Measurements from ENCODE around the gene GNG12.

The GNG12 gene

DNA sequence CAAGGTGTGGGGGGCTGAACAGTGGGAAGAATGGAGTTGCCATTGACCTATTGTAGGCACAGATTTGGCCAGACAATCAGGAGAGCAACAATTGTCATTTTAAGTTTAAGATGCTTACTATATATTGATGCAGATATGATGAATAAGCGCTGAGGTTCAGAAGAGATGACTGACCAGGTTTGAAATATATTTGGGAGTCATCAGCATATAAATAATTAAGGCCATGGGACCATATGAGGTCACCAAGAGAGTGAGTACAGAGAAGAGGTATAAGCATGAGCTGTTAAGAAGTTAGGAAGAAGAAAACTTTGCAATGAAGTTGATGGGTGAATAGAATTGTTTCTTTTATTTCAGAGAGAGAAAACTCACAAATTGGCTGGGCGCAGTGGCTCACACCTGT is 152.8 kb downstream of the GNG12 start:
- Histone ChIP-seq H3K9ac (ENCODE audit: low read depth in 1 of 2, low read length in 2 of 2) (no peak overlapping the region), H3K4me1 (ENCODE audit: control insufficient read depth in 1 of 2, insufficient read depth in 2 of 2, low read length in 2 of 2) (peaks cover 7 to 21% of the 10 kb centered on the region in 2 donors), H3K4me3 (ENCODE audit: low read depth in 1 of 2, low read length in 2 of 2) (no peak overlapping the region), H3K27me3 (ENCODE audit: control insufficient read depth in 1 of 2, insufficient read depth in 2 of 2, low read length in 2 of 2) (no peaks in the 10 kb centered on the region), H3K27ac (ENCODE audit: low read depth, low read length) (no peak overlapping the region), H3K36me3 (ENCODE audit: control insufficient read depth in 1 of 2, insufficient read depth in 2 of 2, low read length in 2 of 2) (no peaks in the 10 kb centered on the region), H3K9me3 (ENCODE audit: control insufficient read depth in 1 of 2, low read length in 2 of 2) (no peaks in the 10 kb centered on the region)

DNA sequence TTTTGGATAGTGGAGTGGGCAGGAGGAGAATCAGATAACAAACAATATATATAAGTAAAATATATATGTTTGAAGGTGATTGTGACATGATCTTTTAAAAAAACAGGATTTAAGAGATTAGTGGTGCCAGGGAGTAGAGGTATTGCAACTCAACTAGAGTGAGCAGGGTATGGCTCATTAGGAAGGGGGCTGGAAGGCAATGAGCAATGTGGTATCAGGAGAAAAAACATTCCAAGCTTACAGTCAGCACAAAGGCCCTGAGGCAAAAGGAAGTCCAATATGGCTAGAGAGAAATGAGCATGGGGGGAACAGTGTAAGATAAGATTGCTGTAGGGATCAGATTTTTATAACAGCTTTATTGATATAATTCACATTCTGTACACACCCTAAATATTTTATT is 153.6 kb downstream of the GNG12 start:
- Histone ChIP-seq H3K27me3 (ENCODE audit: control insufficient read depth in 1 of 2, insufficient read depth in 2 of 2, low read length in 2 of 2) (no peaks in the 10 kb centered on the region), H3K4me3 (ENCODE audit: low read depth in 1 of 2, low read length in 2 of 2) (no peak overlapping the region), H3K9me3 (ENCODE audit: control insufficient read depth in 1 of 2, low read length in 2 of 2) (no peaks in the 10 kb centered on the region), H3K27ac (ENCODE audit: low read depth, low read length) (no peak overlapping the region), H3K4me1 (ENCODE audit: control insufficient read depth in 1 of 2, insufficient read depth in 2 of 2, low read length in 2 of 2) (peaks cover 7 to 24% of the 10 kb centered on the region in 2 donors), H3K36me3 (ENCODE audit: control insufficient read depth in 1 of 2, insufficient read depth in 2 of 2, low read length in 2 of 2) (no peaks in the 10 kb centered on the region), H3K9ac (ENCODE audit: low read depth in 1 of 2, low read length in 2 of 2) (no peak overlapping the region)

DNA sequence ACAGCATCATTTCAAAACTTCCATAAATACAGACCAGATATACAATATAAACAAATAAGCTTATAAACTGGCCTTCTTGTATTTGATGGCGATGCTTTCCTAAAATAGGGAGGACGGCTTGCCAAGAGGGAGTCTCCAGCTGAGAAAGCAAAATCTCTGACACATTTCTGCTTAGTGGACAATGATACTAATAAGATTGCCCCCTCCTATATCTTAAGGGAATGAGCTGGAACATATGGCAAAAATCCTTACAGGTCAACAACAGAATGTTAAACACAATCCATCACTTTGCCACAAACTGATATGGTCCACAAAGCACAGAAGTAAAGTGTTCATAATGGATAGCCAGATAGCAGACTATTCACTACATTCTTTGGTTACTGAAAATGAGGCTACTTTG is 155.3 kb downstream of the GNG12 start:
- H3K27ac ChIP-seq (ENCODE audit: low read depth, low read length): no peak overlapping the region
- H3K4me1 ChIP-seq (ENCODE audit: control insufficient read depth in 1 of 2, insufficient read depth in 2 of 2, low read length in 2 of 2): peaks cover 0 to 9% of the 10 kb centered on the region in 2 donors
- H3K9ac ChIP-seq (ENCODE audit: low read depth in 1 of 2, low read length in 2 of 2): no peak overlapping the region
- H3K27me3 ChIP-seq (ENCODE audit: control insufficient read depth in 1 of 2, insufficient read depth in 2 of 2, low read length in 2 of 2): no peaks in the 10 kb centered on the region
- no peaks in the 10 kb centered on the region for H3K9me3 ChIP-seq (ENCODE audit: control insufficient read depth in 1 of 2, low read length in 2 of 2)
- H3K4me3 ChIP-seq (ENCODE audit: low read depth in 1 of 2, low read length in 2 of 2): no peak overlapping the region
- H3K36me3 ChIP-seq (ENCODE audit: control insufficient read depth in 1 of 2, insufficient read depth in 2 of 2, low read length in 2 of 2): no peaks in the 10 kb centered on the region

DNA sequence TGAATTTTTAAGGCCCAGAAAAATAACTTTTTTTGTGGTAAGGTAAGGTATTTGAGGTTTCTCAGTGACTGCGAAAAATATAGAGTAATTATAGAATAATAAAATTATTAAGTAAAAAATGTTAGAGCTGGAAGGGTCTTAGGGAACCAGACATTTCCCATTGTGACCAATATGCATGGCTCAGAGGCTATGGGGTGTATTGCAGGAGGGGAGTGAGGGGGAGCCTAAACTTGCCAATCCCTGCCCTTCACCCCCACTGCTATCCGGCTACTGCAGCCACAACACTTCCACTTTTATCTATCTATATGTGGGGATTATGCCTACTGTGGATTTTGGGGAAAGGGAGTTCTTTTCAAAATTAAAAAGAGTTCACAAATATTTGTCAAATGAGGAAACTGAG is 155.9 kb downstream of the GNG12 start:
- H3K4me3 ChIP-seq (ENCODE audit: low read depth in 1 of 2, low read length in 2 of 2): no peak overlapping the region
- H3K27me3 ChIP-seq (ENCODE audit: control insufficient read depth in 1 of 2, insufficient read depth in 2 of 2, low read length in 2 of 2): no peaks in the 10 kb centered on the region
- H3K9me3 ChIP-seq (ENCODE audit: control insufficient read depth in 1 of 2, low read length in 2 of 2): no peaks in the 10 kb centered on the region
- H3K27ac ChIP-seq (ENCODE audit: low read depth, low read length): no peak overlapping the region
- H3K4me1 ChIP-seq (ENCODE audit: control insufficient read depth in 1 of 2, insufficient read depth in 2 of 2, low read length in 2 of 2): peaks cover 0 to 6% of the 10 kb centered on the region in 2 donors
- H3K36me3 ChIP-seq (ENCODE audit: control insufficient read depth in 1 of 2, insufficient read depth in 2 of 2, low read length in 2 of 2): no peaks in the 10 kb centered on the region
- no peak overlapping the region for H3K9ac ChIP-seq (ENCODE audit: low read depth in 1 of 2, low read length in 2 of 2)

DNA sequence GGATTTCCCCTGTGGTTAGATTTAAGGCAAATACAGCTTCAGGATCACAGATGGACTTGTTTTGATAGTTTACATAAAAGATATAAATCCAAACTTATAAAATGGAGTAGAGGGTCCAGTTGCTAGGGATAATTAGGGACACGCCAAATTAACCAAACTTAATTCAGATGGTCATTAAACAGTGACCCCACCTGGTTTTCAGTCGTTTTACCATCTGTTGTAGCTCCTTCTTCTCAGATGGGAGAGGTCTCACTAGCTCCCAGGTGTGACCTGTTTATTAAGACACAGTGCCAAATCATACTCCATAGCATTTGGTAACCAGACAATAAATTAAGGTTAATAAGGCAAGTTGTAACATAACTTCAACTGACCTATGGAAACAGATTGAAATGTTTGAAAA is 156.3 kb downstream of the GNG12 start:
- Histone ChIP-seq H3K9me3 (ENCODE audit: control insufficient read depth in 1 of 2, low read length in 2 of 2) (no peaks in the 10 kb centered on the region), H3K36me3 (ENCODE audit: control insufficient read depth in 1 of 2, insufficient read depth in 2 of 2, low read length in 2 of 2) (no peaks in the 10 kb centered on the region), H3K9ac (ENCODE audit: low read depth in 1 of 2, low read length in 2 of 2) (no peak overlapping the region), H3K27ac (ENCODE audit: low read depth, low read length) (no peak overlapping the region), H3K4me3 (ENCODE audit: low read depth in 1 of 2, low read length in 2 of 2) (no peak overlapping the region), H3K27me3 (ENCODE audit: control insufficient read depth in 1 of 2, insufficient read depth in 2 of 2, low read length in 2 of 2) (no peaks in the 10 kb centered on the region), H3K4me1 (ENCODE audit: control insufficient read depth in 1 of 2, insufficient read depth in 2 of 2, low read length in 2 of 2) (peaks cover 0 to 6% of the 10 kb centered on the region in 2 donors)

DNA sequence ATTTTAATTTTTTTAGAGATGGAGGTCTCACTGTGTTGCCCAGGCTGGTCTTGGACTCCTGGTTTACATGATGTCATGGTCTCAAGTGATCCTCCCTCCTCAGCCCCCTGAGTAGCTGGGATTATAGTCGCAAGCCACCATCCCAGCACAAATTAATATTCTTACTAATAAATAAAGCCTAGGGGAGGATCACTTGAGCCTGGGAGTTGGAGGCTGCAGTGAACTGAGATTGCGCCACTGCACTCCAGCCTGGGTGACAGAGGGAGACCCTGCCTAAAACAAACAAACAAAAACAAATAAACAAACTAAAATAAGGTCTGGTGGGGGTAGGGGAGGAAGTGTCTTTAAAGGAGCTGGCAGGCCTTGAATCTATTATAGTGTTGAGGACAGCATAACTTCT is 157.0 kb downstream of the GNG12 start:
- H3K4me3 ChIP-seq (ENCODE audit: low read depth in 1 of 2, low read length in 2 of 2): no peak overlapping the region
- no peaks in the 10 kb centered on the region for H3K27me3 ChIP-seq (ENCODE audit: control insufficient read depth in 1 of 2, insufficient read depth in 2 of 2, low read length in 2 of 2)
- H3K4me1 ChIP-seq (ENCODE audit: control insufficient read depth in 1 of 2, insufficient read depth in 2 of 2, low read length in 2 of 2): peaks cover 0 to 6% of the 10 kb centered on the region in 2 donors
- no peaks in the 10 kb centered on the region for H3K9me3 ChIP-seq (ENCODE audit: control insufficient read depth in 1 of 2, low read length in 2 of 2)
- H3K36me3 ChIP-seq (ENCODE audit: control insufficient read depth in 1 of 2, insufficient read depth in 2 of 2, low read length in 2 of 2): no peaks in the 10 kb centered on the region
- no peak overlapping the region for H3K27ac ChIP-seq (ENCODE audit: low read depth, low read length)
- no peak overlapping the region for H3K9ac ChIP-seq (ENCODE audit: low read depth in 1 of 2, low read length in 2 of 2)

DNA sequence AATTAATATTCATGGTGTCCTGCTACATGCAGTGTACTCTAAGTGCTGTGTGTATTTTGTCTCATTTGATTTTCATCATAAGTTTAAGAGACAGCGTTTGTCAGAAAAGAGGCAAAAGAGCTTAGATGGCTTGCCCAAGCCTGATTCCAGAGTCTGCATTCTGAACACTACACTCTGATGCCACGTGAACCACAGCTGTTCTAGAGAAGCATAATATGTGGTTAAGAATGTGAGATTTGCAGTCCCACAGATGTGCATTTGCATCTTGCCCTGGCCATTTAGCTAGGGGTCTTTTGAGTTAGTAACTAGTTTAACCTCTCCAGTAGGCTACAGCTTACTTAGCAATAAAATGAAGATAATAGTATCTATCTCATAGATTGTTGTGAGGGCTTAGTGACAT is 157.5 kb downstream of the GNG12 start:
- Histone ChIP-seq H3K27ac (ENCODE audit: low read depth, low read length) (no peak overlapping the region), H3K27me3 (ENCODE audit: control insufficient read depth in 1 of 2, insufficient read depth in 2 of 2, low read length in 2 of 2) (no peaks in the 10 kb centered on the region), H3K4me1 (ENCODE audit: control insufficient read depth in 1 of 2, insufficient read depth in 2 of 2, low read length in 2 of 2) (peaks cover 0 to 6% of the 10 kb centered on the region in 2 donors), H3K4me3 (ENCODE audit: low read depth in 1 of 2, low read length in 2 of 2) (no peak overlapping the region), H3K9me3 (ENCODE audit: control insufficient read depth in 1 of 2, low read length in 2 of 2) (no peaks in the 10 kb centered on the region), H3K9ac (ENCODE audit: low read depth in 1 of 2, low read length in 2 of 2) (no peak overlapping the region), H3K36me3 (ENCODE audit: control insufficient read depth in 1 of 2, insufficient read depth in 2 of 2, low read length in 2 of 2) (no peaks in the 10 kb centered on the region)

DNA sequence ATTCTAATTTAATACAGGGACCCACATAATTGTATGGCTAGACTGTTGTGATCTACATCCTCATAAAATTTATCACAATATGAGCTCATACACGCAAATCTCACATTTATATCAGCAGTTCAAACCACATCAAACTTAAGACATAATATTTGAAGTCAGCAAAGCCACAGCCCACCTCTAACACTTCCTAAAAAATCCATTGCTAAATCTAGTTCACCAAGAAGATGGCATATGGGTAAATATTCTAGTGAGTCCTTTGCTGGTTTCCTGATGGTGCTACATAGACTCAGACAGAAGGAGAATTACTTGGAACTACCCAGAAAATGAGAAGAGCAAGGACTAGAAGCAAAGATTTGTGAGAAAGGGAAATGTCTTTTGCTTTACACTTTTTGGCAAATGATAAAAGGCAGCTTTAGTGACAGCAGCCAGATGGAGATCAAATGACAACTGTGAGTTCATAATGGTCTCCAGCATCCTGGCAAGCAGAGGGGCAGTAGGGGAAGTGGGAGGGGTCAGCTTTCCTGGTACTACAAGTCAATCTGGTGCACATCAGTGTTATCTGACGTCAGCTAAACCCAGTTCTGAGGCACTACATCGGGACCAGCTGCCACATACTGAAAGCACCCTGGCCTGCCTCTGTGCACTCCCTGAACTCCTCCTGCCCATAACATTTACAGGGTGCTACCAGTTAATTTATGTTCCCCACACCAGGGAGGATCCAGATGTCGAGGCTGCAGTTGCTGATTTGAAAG is 158.8 kb downstream of the GNG12 start:
- Histone ChIP-seq H3K9me3 (ENCODE audit: control insufficient read depth in 1 of 2, low read length in 2 of 2) (no peaks in the 10 kb centered on the region), H3K36me3 (ENCODE audit: control insufficient read depth in 1 of 2, insufficient read depth in 2 of 2, low read length in 2 of 2) (no peaks in the 10 kb centered on the region), H3K9ac (ENCODE audit: low read depth in 1 of 2, low read length in 2 of 2) (no peak overlapping the region), H3K27ac (ENCODE audit: low read depth, low read length) (no peak overlapping the region), H3K4me3 (ENCODE audit: low read depth in 1 of 2, low read length in 2 of 2) (no peak overlapping the region), H3K4me1 (ENCODE audit: control insufficient read depth in 1 of 2, insufficient read depth in 2 of 2, low read length in 2 of 2) (peaks cover 0 to 6% of the 10 kb centered on the region in 2 donors), H3K27me3 (ENCODE audit: control insufficient read depth in 1 of 2, insufficient read depth in 2 of 2, low read length in 2 of 2) (no peaks in the 10 kb centered on the region)

DNA sequence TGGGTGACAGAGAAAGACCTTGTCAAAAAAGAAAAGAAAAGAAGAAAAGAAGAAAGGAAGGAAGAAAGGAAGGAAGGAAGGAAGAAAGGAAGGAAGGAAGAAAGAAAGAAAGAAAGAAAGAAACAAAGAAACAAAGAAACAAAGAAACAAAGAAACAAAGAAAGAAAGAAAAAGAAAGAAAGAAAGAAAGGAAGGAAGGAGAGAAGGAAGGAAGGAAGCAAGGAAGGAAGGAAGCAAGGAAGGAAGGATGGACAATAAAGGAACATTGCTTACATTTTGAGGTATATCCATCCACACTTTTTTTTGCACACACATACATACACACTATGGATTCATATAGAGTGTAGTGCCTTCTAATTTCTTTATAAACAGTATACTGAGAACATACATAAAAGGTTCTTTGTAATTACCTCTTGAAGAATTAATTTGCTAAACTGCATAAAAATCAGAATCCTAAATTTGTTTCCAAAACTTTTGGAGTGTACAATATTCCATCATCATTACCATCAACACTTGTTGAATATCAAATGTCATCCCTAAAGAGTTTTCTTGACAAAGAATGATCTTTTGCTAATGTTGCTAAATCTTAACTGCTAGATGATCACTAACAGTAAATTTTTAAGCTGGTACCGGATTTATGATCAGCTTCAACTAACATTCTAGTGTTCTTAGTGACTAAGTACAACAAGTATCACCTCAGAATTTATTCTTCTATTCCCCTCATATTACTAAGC is 159.6 kb downstream of the GNG12 start:
- Histone ChIP-seq H3K4me3 (ENCODE audit: low read depth in 1 of 2, low read length in 2 of 2) (no peak overlapping the region), H3K36me3 (ENCODE audit: control insufficient read depth in 1 of 2, insufficient read depth in 2 of 2, low read length in 2 of 2) (no peaks in the 10 kb centered on the region), H3K9me3 (ENCODE audit: control insufficient read depth in 1 of 2, low read length in 2 of 2) (no peaks in the 10 kb centered on the region), H3K27me3 (ENCODE audit: control insufficient read depth in 1 of 2, insufficient read depth in 2 of 2, low read length in 2 of 2) (no peaks in the 10 kb centered on the region), H3K27ac (ENCODE audit: low read depth, low read length) (no peak overlapping the region), H3K9ac (ENCODE audit: low read depth in 1 of 2, low read length in 2 of 2) (no peak overlapping the region), H3K4me1 (ENCODE audit: control insufficient read depth in 1 of 2, insufficient read depth in 2 of 2, low read length in 2 of 2) (peaks cover 3 to 12% of the 10 kb centered on the region in 2 donors)

DNA sequence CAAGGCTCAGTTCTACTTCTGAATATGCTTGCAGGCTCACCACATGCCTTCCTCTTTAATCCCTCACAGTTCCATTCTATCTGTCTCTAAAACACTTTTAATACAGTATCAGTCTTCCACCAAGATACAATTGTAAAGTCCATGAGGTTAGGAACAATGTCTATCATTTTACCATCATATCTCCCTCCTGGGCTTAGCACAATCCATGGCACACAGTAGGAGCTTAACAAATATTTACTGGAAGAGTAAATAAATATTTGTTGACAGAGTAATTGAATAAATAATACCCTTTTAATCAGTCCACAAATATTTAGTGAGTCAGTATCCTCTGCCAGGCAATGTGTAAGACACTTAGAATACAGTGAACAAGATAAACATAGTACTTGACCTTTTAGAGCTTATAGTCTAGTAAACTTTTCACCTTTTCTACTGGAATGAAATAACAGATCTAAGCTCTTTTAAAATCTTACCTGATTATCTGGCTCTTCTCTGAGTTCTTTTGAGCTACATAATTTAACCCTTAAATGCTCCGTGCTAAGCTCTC is 160.9 kb downstream of the GNG12 start:
- H3K9me3 ChIP-seq (ENCODE audit: control insufficient read depth in 1 of 2, low read length in 2 of 2): no peaks in the 10 kb centered on the region
- H3K27ac ChIP-seq (ENCODE audit: low read depth, low read length): no peak overlapping the region
- no peak overlapping the region for H3K9ac ChIP-seq (ENCODE audit: low read depth in 1 of 2, low read length in 2 of 2)
- no peak overlapping the region for H3K4me3 ChIP-seq (ENCODE audit: low read depth in 1 of 2, low read length in 2 of 2)
- H3K4me1 ChIP-seq (ENCODE audit: control insufficient read depth in 1 of 2, insufficient read depth in 2 of 2, low read length in 2 of 2): peaks cover 3 to 16% of the 10 kb centered on the region in 2 donors
- no peaks in the 10 kb centered on the region for H3K27me3 ChIP-seq (ENCODE audit: control insufficient read depth in 1 of 2, insufficient read depth in 2 of 2, low read length in 2 of 2)
- no peaks in the 10 kb centered on the region for H3K36me3 ChIP-seq (ENCODE audit: control insufficient read depth in 1 of 2, insufficient read depth in 2 of 2, low read length in 2 of 2)

Measured in duodenal mucosa (tissue), 2 donors.